Measurements from ENCODE around the gene SLC9A6.

DNA sequence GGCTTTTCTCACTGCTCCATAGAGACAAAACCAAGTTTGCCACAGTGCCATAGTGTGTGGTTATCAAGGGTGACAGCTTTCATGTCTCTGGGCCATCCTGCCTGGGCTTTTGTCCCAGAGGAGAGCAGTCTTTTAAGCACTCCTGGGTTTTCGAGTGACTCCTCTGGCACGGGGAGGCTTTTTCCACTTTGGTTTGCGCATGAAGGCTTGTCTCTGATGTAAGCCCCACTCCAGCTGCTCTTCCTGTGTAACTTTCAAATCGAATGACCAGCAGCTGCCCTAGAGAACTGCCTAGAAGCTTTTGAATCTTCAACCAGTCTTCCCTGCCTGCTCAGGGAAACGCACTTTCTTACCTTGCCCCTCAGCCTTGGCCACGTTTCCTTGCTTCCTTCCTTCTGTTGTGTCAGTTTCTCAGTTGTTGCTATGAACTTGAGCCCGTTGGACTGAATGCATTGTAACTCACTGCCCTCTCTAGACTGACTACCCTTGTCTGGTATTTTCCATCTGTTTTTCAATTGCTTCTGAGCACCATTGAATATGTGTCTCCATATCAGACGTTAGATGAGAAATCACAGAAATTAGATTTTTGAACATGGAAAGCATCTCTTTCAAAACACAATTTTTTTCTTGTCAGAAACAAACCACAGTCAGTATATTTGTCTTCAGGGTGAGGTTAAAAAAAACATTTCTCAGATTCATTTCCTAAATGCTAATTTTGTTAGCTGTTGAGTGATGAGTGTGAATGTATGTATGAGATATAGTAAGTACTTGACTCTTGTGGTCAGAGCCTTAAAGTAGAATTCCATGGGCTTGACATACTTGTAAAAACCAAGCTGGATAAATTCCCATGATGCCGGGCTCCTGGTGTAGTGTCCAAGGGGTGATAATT, 45.3 kb downstream of the SLC9A6 start:
- TF ChIP-seq, protein P1, sequence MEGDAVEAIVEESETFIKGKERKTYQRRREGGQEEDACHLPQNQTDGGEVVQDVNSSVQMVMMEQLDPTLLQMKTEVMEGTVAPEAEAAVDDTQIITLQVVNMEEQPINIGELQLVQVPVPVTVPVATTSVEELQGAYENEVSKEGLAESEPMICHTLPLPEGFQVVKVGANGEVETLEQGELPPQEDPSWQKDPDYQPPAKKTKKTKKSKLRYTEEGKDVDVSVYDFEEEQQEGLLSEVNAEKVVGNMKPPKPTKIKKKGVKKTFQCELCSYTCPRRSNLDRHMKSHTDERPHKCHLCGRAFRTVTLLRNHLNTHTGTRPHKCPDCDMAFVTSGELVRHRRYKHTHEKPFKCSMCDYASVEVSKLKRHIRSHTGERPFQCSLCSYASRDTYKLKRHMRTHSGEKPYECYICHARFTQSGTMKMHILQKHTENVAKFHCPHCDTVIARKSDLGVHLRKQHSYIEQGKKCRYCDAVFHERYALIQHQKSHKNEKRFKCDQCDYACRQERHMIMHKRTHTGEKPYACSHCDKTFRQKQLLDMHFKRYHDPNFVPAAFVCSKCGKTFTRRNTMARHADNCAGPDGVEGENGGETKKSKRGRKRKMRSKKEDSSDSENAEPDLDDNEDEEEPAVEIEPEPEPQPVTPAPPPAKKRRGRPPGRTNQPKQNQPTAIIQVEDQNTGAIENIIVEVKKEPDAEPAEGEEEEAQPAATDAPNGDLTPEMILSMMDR (IDR thresholded peaks at IDR 0.05) = no peak
- no peak for TF ChIP-seq ZFX (IDR thresholded peaks at IDR 0.05; ENCODE audit: borderline replicate concordance)

Measured in 22Rv1 (cell line).